GM23338 (cell line): ENCODE data around the gene CSPG5. TPM values are rescaled to one million over a fixed set of nuclear protein-coding genes. Genes with fewer than 3 reads are reported as not detected.

Source experiments
- ATAC-seq: fragments of 200-7000 bp; cut with Tn5 transposase; 3 replicates; pipeline ENCODE4 v1.9.1; 2020
- DNase-seq: peaks from one replicate; pipeline ENCODE4 v3.0.0-alpha.2; 2015; ENCODE audit warnings: low spot score
- H2AFZ ChIP-seq: fragments of 200-600 bp; sonication (generic); 2 replicates; pipeline ENCODE4 v1.8.0; 2016; ENCODE audit warnings: antibody characterized with exemption, mild to moderate bottlenecking, moderate library complexity
- H3F3A ChIP-seq: fragments of 200-600 bp; sonication (generic); replicated peaks from 2 replicates; pipeline ENCODE4 v1.8.0; 2017; ENCODE audit warnings: antibody characterized with exemption, mixed run types, low read depth
- H3K27ac ChIP-seq: fragments of 200-600 bp; sonication (generic); 2 replicates; pipeline ENCODE4 v1.6.1; 2016; ENCODE audit warnings: low read depth
- H3K27me3 ChIP-seq: fragments of 200-600 bp; sonication (generic); 2 replicates; pipeline ENCODE4 v1.8.0; 2016; ENCODE audit warnings: mild to moderate bottlenecking, mixed run types, moderate library complexity; ENCODE audit not compliant: insufficient read depth
- H3K36me3 ChIP-seq: fragments of 200-600 bp; sonication (generic); 2 replicates; pipeline ENCODE4 v1.8.0; 2016; ENCODE audit warnings: mild to moderate bottlenecking; ENCODE audit not compliant: insufficient read depth
- H3K4me1 ChIP-seq: fragments of 200-600 bp; sonication (generic); 2 replicates; pipeline ENCODE4 v1.8.0; 2016; ENCODE audit warnings: mild to moderate bottlenecking, moderate library complexity; ENCODE audit not compliant: insufficient read depth
- H3K4me2 ChIP-seq: fragments of 200-600 bp; sonication (generic); 2 replicates; pipeline ENCODE4 v1.7.1; 2017; ENCODE audit warnings: mixed run types
- H3K4me3 ChIP-seq: fragments of 200-600 bp; sonication (generic); 2 replicates; pipeline ENCODE4 v1.6.1; 2016; ENCODE audit warnings: mixed run types
- H3K79me2 ChIP-seq: fragments of 200-600 bp; sonication (generic); replicated peaks from 2 replicates; pipeline ENCODE4 v1.8.0; 2017; ENCODE audit warnings: mild to moderate bottlenecking; ENCODE audit not compliant: insufficient read depth
- H3K9me2 ChIP-seq: fragments of 200-600 bp; sonication (generic); 2 replicates; pipeline ENCODE4 v1.8.0; 2017; ENCODE audit not compliant: insufficient read depth
- H4K20me1 ChIP-seq: fragments of 200-600 bp; sonication (generic); replicated peaks from 2 replicates; pipeline ENCODE4 v1.8.0; 2017; ENCODE audit warnings: mild to moderate bottlenecking; ENCODE audit not compliant: insufficient read depth
- H3K27ac Mint-ChIP-seq: 2 replicates; pipeline ENCODE4 v1.8.0; 2020; ENCODE audit warnings: inconsistent platforms, mild to moderate bottlenecking, moderate library complexity, mixed read lengths
- H3K27me3 Mint-ChIP-seq: 3 replicates; pipeline ENCODE4 v1.8.0; 2022; ENCODE audit warnings: low read depth, mild to moderate bottlenecking, moderate library complexity, mixed read lengths, inconsistent platforms; ENCODE audit not compliant: insufficient read depth, poor library complexity
- H3K36me3 Mint-ChIP-seq: 3 replicates; pipeline ENCODE4 v1.8.0; 2021; ENCODE audit warnings: low read depth, mild to moderate bottlenecking, inconsistent platforms, moderate library complexity, mixed read lengths
- H3K4me1 Mint-ChIP-seq: 3 replicates; pipeline ENCODE4 v1.8.0; 2020; ENCODE audit warnings: mild to moderate bottlenecking, inconsistent platforms, mixed read lengths
- H3K4me3 Mint-ChIP-seq: 3 replicates; pipeline ENCODE4 v1.8.0; 2021; ENCODE audit warnings: moderate library complexity, mild to moderate bottlenecking, inconsistent platforms, mixed read lengths
- H3K9me3 Mint-ChIP-seq: 3 replicates; pipeline ENCODE4 v1.8.0; 2020; ENCODE audit warnings: moderate library complexity, mild to moderate bottlenecking, inconsistent platforms, mixed read lengths
- CREB1 ChIP-seq: fragments of 250-450 bp; sonication (Bioruptor Pico); IDR thresholded peaks from 2 replicates; pipeline ENCODE4 v1.5.0; 2020; ENCODE audit warnings: low read depth, mild to moderate bottlenecking, moderate library complexity
- CTCF ChIP-seq, 2 experiments: fragments of 200-600 bp in 1 of 2; sonication (generic) in 1 of 2; conservative IDR thresholded peaks; 2 replicates each; pipeline versions ENCODE4 v1.5.1 to v1.6.1; 2016 to 2017; ENCODE audit warnings: antibody characterized with exemption in 2 of 2, low read depth in 2 of 2, mild to moderate bottlenecking in 2 of 2, moderate library complexity in 1 of 2
- ETS1 ChIP-seq: IDR thresholded peaks from 2 replicates; pipeline ENCODE4 v1.6.1; 2016; ENCODE audit warnings: antibody characterized with exemption
- EZH2 ChIP-seq: fragments of 200-600 bp; sonication (generic); IDR thresholded peaks from one replicate; pipeline ENCODE4 v1.8.0; 2017; ENCODE audit warnings: antibody characterized with exemption, mild to moderate bottlenecking, low read depth; ENCODE audit not compliant: unreplicated experiment
- EZH2phosphoT487 ChIP-seq: fragments of 200-600 bp; sonication (generic); IDR thresholded peaks from one replicate; pipeline ENCODE4 v1.8.1; 2018; ENCODE audit warnings: antibody characterized with exemption; ENCODE audit not compliant: unreplicated experiment
- JUNB ChIP-seq: IDR thresholded peaks from one replicate; pipeline ENCODE4 v1.6.1; 2016; ENCODE audit warnings: antibody characterized with exemption; ENCODE audit not compliant: unreplicated experiment
- NANOG ChIP-seq: IDR thresholded peaks from 2 replicates; pipeline ENCODE4 v1.6.1; 2016; ENCODE audit warnings: antibody characterized with exemption, borderline replicate concordance
- POLR2AphosphoS5 ChIP-seq: IDR thresholded peaks from 2 replicates; pipeline ENCODE4 v1.6.1; 2016; ENCODE audit warnings: antibody characterized with exemption, low read depth
- STAT1 ChIP-seq: IDR thresholded peaks from one replicate; pipeline ENCODE4 v1.6.1; 2016; ENCODE audit warnings: antibody characterized with exemption; ENCODE audit not compliant: unreplicated experiment
- ZNF114 ChIP-seq: fragments of 250-450 bp; sonication (Bioruptor Pico); IDR thresholded peaks from 2 replicates; pipeline ENCODE4 v1.5.0; 2020; ENCODE audit warnings: mild to moderate bottlenecking, moderate library complexity
- ZNF331 ChIP-seq: fragments of 250-450 bp; sonication (Bioruptor Pico); IDR thresholded peaks from 2 replicates; pipeline ENCODE4 v1.5.0; 2020; ENCODE audit warnings: low read depth, mild to moderate bottlenecking, moderate library complexity
- ZNF462 ChIP-seq: fragments of 250-450 bp; sonication (Bioruptor Pico); IDR thresholded peaks from 2 replicates; pipeline ENCODE4 v1.5.0; 2020; ENCODE audit warnings: mild to moderate bottlenecking, moderate library complexity
- polyA plus RNA-seq: library from polyadenylated mRNA; unstranded; fragments of >200 nt; fragmentation: Nextera tagmentation; extraction: Ambion mirVana; gene quantifications from 2 replicates; pipeline ENCODE4 v1.2.1, GENCODE V29; 2016
- total RNA-seq: library from RNA; depleted of rRNA; stranded (reverse); fragments of >200 nt; shearing (Covaris generic); gene quantifications from 2 replicates; pipeline ENCODE4 v1.2.3, GENCODE V29; 2014

Gene CSPG5
- total and polyA plus RNA-seq, 2 experiments from 2014 or later: 0.86 to 4.3 TPM

- no peak overlapping the region for H3K4me3 Mint-ChIP-seq
- H3K36me3 ChIP-seq: peaks cover 40% of the 10 kb centered on the region
- no peak overlapping the region for H3K4me2 ChIP-seq
- no peaks in the 10 kb centered on the region for H3K79me2 ChIP-seq
- H3K27me3 ChIP-seq: no peaks in the 10 kb centered on the region
- H3K9me2 ChIP-seq: no peaks in the 10 kb centered on the region
- ATAC-seq: no peak
- no peak overlapping the region for H3K4me3 ChIP-seq
- peaks cover 11% of the 10 kb centered on the region for H3F3A ChIP-seq
- no peaks in the 10 kb centered on the region for H3K9me3 Mint-ChIP-seq
- H4K20me1 ChIP-seq: peaks cover 17% of the 10 kb centered on the region
- no peak overlapping the region for H2AFZ ChIP-seq
- TF ChIP-seq ETS1 (no peak), STAT1 (no peak), POLR2AphosphoS5 (no peak), NANOG (no peak), EZH2phosphoT487 (no peak), JUNB (no peak), ZNF114 (CRISPR knock-in tag) (no peak), CTCF (conservative IDR thresholded peaks at IDR 0.05; ENCODE audit: low read depth in 2 of 2) (no peak), EZH2 (no peak), CREB1 (CRISPR knock-in tag) (no peak), ZNF331 (CRISPR knock-in tag) (no peak), ZNF462 (CRISPR knock-in tag) (no peak)
- H3K27ac ChIP-seq: no peak overlapping the region
- peaks cover 78% of the 10 kb centered on the region for H3K36me3 Mint-ChIP-seq
- peaks cover 10% of the 10 kb centered on the region; the same call in 2 of the 3 replicates for H3K4me1 Mint-ChIP-seq
- H3K27me3 Mint-ChIP-seq: peaks cover 10% of the 10 kb centered on the region
- DNase-seq: no peak
- no peak overlapping the region for H3K27ac Mint-ChIP-seq
- no peaks in the 10 kb centered on the region; the same call in 1 of the 2 replicates for H3K4me1 ChIP-seq
Observed at GRCh38 chr3:47592066-47592795, 13.6 kb upstream of the CSPG5 start.
